IPS-20b (cell line): ENCODE measurements around the gene OTP.

ENCODE experiments used
- H3K27ac ChIP-seq: one replicate; pipeline ENCODE4 v1.5.1; 2013; ENCODE audit warnings: low read length
- H3K27me3 ChIP-seq: 2 replicates; pipeline ENCODE4 v1.6.1; 2013; ENCODE audit warnings: mild to moderate bottlenecking, low read length, inconsistent platforms; ENCODE audit not compliant: insufficient read depth
- H3K36me3 ChIP-seq: 2 replicates; pipeline ENCODE4 v1.6.1; 2013; ENCODE audit warnings: low read depth, mild to moderate bottlenecking, inconsistent platforms, low read length, moderate library complexity; ENCODE audit not compliant: insufficient read depth
- H3K4me1 ChIP-seq: 2 replicates; pipeline ENCODE4 v1.6.1; 2013; ENCODE audit warnings: mild to moderate bottlenecking, control low read depth, inconsistent platforms, low read length, moderate library complexity; ENCODE audit not compliant: insufficient read depth
- H3K4me3 ChIP-seq: 2 replicates; pipeline ENCODE4 v1.5.1; 2013; ENCODE audit warnings: mild to moderate bottlenecking, low read length, inconsistent platforms
- H3K9ac ChIP-seq: 2 replicates; pipeline ENCODE4 v1.6.1; 2013; ENCODE audit warnings: low read depth, mild to moderate bottlenecking, inconsistent platforms, low read length, moderate library complexity
- H3K9me3 ChIP-seq: 2 replicates; pipeline ENCODE4 v1.6.1; 2013; ENCODE audit warnings: mild to moderate bottlenecking, low read depth, low read length, inconsistent platforms; ENCODE audit not compliant: insufficient read depth

OTP gene

DNA sequence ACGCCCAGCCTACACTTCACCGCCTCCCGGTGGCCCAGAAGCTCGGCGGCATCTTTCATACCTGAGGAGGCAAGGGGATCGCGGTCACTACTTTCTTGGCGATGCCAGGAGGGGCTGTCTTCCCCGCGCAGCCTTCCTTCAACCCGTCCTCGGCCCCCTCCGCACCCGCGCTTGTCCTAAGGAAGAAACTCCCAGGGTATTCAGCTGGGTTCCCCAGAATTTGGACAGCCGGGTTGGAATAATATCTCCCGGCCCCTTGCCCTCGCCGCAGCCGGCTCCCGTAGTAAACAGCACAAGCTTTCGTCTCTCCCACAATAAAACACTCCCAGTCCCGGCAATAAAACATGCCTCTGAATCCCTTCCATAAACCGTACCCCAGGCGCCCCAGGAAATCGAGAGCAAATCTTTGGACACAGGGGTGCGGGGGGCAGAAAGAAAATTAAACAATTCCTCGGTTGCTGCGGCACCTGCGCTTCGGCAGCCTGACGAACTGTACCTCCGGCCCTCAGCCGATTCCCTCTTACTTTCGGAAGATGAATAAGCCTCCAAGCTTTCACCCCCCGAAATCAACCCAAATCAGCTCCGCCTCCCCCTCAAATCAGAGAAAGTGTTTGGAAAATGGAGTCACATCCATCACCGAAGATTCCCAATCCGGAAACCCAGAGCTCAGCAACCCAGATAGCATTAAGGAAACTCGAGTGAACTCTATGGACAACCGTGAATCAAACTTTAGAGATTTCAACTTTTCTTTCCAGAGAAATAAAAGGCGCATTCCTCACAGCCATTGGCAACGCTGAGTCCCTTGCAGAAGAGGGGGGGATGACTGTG, 1.1 kb downstream of the OTP start:
- peaks cover 100% of the 10 kb centered on the region for H3K27me3 ChIP-seq
- H3K9me3 ChIP-seq: no peaks in the 10 kb centered on the region; the same call in 1 of the 2 replicates
- H3K9ac ChIP-seq: no peak overlapping the region
- no peak overlapping the region for H3K27ac ChIP-seq
- no peaks in the 10 kb centered on the region for H3K36me3 ChIP-seq
- no peak overlapping the region for H3K4me3 ChIP-seq
- 0 out of 2 replicates have a peak, but pooled peaks cover 3% of the 10 kb centered on the region for H3K4me1 ChIP-seq

DNA sequence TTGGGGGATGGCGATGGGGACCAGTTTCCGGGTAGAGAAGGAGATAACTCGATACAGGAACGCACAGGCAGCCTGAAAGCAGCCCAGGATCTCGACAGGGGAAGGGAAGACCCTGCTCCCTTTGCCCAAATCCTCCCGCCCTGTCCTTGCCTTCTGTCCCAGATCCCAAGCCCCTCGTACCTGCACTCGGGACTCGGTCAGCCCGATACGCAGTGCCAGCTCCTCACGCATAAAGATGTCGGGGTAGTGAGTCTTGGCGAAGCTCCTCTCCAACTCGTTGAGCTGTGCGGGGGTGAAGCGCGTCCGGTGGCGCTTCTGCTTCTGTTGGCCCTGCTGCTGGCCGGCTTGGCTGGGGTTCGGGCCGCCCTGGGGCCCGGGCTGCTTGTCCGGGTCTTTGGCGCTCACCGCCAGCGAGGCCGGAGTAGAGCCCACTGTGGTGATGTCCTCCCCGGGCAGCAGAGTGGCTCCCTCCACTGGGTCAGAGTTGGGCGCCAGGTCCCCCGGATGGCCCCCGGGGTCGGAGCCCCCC, 1.8 kb downstream of the OTP start:
- peaks cover 100% of the 10 kb centered on the region for H3K27me3 ChIP-seq
- H3K4me3 ChIP-seq: no peak overlapping the region

DNA sequence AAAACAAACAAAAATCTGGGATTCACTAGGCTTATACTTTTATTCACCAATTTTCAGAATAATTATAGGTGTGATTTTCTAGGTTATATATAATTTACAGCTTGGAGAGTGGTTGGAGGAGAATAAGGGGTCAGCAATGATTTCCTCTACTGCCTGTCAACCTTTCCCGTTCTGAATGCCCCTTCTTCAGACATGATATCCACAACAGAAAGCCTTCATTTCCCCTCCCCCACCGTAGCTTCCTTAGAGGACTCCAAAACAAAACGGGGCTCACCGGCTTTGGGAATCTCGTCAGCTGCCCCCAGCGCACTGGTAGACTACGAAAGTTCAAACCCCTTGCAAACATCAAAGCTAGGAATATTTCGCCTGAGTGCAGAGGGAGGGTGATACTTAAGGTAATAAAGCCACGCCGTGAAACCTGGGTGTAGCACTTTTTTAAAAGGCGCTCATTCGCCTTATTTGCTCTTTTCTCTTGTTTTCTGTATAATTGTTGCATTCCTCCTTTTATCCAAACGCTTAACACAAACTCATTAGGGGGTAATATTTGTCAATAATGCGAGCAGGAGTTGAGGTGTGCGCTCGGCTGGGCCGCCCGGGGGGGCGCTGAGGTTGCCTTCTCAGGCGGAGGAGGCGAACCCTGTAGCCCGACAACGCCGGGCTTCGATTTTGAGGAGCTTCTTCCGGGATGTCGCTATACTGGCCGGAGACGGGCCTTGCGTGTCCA, 2.4 kb downstream of the OTP start:
- Histone ChIP-seq H3K36me3 (no peaks in the 10 kb centered on the region), H3K9me3 (no peaks in the 10 kb centered on the region; the same call in 1 of the 2 replicates), H3K4me3 (no peak overlapping the region), H3K27me3 (peaks cover 100% of the 10 kb centered on the region), H3K4me1 (0 out of 2 replicates have a peak, but pooled peaks cover 3% of the 10 kb centered on the region), H3K9ac (no peak overlapping the region), H3K27ac (no peak overlapping the region)

More for the DNA sequence above, 1.8 kb downstream of the OTP start:
- no peak overlapping the region for H3K27ac ChIP-seq
- H3K4me1 ChIP-seq: 0 out of 2 replicates have a peak, but pooled peaks cover 3% of the 10 kb centered on the region
- H3K36me3 ChIP-seq: no peaks in the 10 kb centered on the region
- no peaks in the 10 kb centered on the region; the same call in 1 of the 2 replicates for H3K9me3 ChIP-seq
- H3K9ac ChIP-seq: no peak overlapping the region

DNA sequence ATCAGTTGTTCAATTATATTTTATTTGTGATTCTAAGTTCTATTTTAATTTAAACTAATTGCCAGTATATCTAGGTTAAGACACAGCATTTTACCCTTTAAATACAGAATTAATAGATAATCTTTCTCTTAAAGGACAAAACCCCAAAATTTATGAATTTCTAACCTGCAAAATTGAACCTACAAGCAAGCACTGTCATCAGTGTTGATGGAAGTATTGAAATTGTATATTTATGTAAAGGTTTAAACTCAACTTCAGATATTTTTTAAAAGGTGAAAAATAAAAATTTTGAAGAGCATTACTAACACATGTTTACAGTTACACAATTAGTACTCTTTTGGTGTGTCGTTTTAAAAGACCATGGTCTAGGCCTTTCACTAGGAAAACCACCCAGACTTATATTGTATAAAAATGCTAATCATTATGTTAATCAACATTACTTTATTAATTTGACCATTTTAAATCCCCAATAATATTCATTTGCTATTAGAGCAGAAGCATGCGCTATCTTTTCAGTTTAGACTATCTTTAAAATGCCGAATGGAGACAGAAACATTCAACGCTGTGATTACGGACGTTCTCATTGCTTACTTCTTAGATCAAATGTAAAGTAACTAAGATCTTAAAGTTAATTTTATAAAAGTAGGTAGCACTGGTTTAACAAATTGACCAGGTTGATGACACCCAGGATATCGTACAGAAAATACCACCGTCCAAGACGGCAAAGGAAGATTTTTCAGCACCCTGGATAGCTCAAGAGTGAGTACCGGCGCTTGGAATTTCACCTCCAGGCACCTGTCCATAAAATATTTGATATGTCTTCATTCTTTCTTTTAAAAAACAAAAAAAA, 3.2 kb downstream of the OTP start:
- Histone ChIP-seq H3K9ac (no peak overlapping the region), H3K4me1 (0 out of 2 replicates have a peak, but pooled peaks cover 3% of the 10 kb centered on the region), H3K4me3 (no peak overlapping the region), H3K36me3 (no peaks in the 10 kb centered on the region), H3K27ac (no peak overlapping the region), H3K9me3 (no peaks in the 10 kb centered on the region; the same call in 1 of the 2 replicates), H3K27me3 (peaks cover 100% of the 10 kb centered on the region)

DNA sequence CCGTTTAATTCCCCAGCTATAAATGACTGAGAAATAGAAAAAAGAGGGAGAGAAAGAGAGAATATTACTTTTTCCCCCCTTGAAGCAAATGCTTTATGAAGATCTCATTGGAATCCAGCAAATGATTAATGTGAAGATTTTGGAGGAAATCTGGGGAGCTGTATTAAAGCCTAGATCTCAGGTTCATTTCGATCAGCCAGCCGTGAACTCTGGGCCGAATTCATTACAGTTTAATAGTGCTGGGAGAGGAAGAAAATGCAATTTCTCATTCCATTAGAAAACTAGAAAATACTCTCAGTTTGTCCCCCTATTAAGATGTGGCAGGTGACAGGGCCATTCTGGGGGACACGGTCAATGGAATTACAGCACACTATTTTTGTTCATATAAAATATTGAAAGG, 4.8 kb downstream of the OTP start:
- H3K9me3 ChIP-seq: no peaks in the 10 kb centered on the region; the same call in 1 of the 2 replicates
- H3K9ac ChIP-seq: no peak overlapping the region
- H3K4me3 ChIP-seq: no peak overlapping the region
- no peak overlapping the region for H3K27ac ChIP-seq
- peaks cover 100% of the 10 kb centered on the region for H3K27me3 ChIP-seq
- H3K36me3 ChIP-seq: no peaks in the 10 kb centered on the region
- H3K4me1 ChIP-seq: peaks cover 7% of the 10 kb centered on the region

DNA sequence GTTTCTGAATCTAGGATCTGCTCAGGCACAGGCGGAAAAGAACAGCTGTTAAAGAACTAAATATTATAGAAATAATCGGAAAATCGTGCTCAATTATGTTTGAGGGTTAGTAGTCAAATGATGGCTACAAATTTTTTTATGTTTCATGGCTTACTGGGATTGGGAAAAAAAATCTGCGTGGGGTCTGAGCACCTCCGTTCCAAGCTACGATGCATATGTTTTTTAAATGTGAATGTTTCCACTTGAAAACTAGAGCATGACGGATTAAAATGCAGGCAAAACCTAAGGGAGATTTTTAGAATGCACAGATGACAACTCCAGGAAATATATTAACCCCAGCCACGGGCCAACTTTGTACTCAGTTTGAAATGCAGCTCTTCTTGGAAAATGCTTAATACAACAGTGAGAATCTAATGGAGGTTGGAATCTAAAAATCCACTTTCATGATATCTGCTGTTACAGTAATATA, 5.3 kb downstream of the OTP start:
- Histone ChIP-seq H3K9me3 (no peaks in the 10 kb centered on the region; the same call in 1 of the 2 replicates), H3K36me3 (no peaks in the 10 kb centered on the region), H3K4me3 (no peak overlapping the region), H3K4me1 (peaks cover 7% of the 10 kb centered on the region), H3K27me3 (peaks cover 100% of the 10 kb centered on the region), H3K9ac (no peak overlapping the region), H3K27ac (no peak overlapping the region)

DNA sequence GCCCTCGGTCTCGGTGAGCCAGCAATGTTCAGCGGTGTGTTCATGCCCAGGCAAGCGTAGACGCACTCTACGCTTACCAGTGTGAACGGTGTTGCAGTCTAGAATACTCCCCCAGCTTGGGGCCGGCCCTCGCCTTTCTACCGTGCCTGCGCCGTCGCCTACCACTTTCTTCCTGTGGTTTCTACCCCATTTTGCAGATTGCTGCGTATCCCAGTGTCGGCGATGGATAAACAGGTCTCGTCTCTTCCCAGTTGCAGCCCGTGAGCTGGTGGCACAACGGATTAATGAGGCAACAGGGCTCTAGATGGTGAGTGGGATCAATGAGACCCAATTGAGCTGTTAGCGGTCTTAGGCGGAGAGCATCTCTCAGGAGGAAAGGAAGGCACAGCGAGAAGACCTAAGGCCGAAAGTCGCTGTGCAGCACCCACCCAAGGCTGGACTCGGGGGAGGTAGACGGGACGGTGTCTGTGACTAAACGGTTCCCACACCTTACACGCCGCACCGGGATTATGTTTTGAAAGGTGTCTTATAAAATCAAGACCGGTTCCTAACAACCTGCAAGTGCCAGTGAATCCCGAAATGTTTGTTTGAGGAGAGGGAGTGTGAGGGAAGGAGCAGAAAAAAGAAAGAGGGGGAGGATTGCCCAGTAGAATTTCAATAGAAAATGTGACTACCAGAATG, 5.8 kb downstream of the OTP start:
- Histone ChIP-seq H3K9ac (no peak overlapping the region), H3K4me1 (peaks cover 6% of the 10 kb centered on the region), H3K4me3 (no peak overlapping the region), H3K27me3 (peaks cover 100% of the 10 kb centered on the region), H3K36me3 (no peaks in the 10 kb centered on the region), H3K27ac (no peak overlapping the region), H3K9me3 (peaks cover under 1% of the 10 kb centered on the region; the same call in 1 of the 2 replicates)

DNA sequence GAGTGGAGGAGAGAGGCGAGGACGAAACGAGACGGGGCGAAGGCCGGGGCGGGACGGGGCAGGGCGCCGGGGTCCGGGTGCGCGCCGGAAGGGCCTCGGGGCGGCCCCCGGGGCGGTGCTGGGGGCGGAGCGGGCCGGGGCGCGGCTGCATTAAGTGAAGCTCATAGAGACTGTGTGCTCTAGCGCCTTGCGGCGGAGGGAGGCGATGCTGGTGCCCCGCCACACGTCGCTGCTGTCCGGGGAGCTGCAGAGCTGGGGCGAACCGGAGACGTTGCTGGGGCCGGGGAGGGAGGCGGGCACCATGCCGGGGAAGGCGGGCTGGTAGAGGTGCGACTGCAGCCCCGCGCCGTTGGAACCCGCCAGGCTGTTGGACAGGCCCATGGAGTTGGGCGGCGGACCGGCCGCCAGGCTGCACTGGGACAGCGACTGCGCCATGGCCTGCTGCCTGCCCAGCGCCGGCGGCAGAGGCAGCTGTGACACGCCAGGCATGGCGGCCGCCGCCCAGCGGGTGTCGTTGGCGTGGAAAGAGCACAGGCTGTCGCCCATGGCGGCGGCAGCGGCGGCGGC, 8.3 kb downstream of the OTP start:
- Histone ChIP-seq H3K4me1 (peaks cover 4% of the 10 kb centered on the region), H3K36me3 (no peaks in the 10 kb centered on the region), H3K4me3 (peak overlapping the region; percentile 52; the same call in 1 of the 2 replicates), H3K27me3 (peaks cover 100% of the 10 kb centered on the region), H3K9ac (no peak overlapping the region), H3K27ac (no peak overlapping the region), H3K9me3 (peaks cover 3% of the 10 kb centered on the region)

DNA sequence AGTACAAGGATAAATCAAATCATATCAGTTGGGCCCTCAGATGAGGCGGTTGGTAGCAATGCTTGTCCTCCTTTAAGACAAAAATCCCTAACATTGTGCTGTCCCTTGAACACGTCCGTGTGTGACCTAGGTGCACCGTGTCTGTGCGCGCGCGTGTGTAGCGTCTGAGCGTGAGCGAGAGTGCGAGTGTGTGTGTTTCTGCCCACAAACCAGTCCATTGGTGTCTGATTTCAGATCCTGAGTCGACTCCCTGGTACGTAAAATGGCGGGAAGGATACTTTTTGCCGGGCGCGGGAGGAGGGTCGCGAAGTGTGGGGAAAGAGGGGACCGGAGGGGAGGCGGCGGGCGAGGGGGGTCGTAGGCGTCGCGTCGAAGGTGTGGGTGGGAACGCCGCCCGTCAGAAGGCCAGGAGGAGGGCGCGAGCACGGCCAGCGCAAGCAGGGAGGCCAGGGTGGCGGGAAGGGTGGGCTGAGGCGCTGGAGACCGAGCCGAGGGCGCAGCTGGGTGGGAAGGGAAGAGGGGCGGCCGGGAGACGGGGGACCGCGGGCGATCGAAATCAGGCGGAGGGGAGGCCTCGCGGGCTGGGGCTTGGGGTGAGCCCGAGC, 8.9 kb downstream of the OTP start:
- Histone ChIP-seq H3K9ac (no peak overlapping the region), H3K4me1 (peaks cover 4% of the 10 kb centered on the region), H3K27ac (no peak overlapping the region), H3K9me3 (peaks cover 3% of the 10 kb centered on the region), H3K36me3 (no peaks in the 10 kb centered on the region), H3K27me3 (peaks cover 100% of the 10 kb centered on the region), H3K4me3 (peak overlapping the region; percentile 52; the same call in 1 of the 2 replicates)

DNA sequence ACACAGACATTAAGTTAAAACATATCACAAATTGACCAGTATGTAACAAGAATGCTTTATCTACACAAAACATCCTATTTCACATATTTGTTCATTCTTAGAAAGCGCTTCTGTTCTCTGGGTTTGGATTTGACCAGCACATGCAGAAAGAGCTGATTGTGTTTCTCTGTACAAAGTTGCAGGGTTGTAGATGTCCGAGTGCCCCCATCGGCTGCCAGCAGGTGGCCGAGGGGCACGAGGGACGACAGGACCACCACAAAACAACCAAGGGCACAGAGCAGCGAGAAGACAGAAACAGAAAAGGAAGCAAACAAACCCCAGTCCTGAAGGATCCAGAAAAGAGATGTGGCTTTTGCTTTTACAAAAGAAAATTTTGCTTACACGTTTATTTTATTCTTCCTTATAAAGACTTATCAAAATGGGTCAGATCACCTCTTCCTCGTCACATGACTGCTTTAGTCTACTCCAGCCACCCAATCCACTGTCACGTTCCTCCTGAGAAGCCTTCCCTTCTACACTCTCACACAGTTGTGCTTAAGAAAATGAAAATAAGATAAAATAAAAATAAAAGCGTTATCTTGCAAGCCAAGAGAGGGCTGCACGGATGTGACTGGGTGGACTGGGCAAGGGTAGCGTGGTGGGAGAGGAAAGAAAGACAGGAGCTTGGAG, 9.5 kb downstream of the OTP start:
- H3K9me3 ChIP-seq: peaks cover 3% of the 10 kb centered on the region
- H3K4me1 ChIP-seq: peaks cover 4% of the 10 kb centered on the region
- H3K4me3 ChIP-seq: peak overlapping the region; percentile 52; the same call in 1 of the 2 replicates
- no peak overlapping the region for H3K9ac ChIP-seq
- no peaks in the 10 kb centered on the region for H3K36me3 ChIP-seq
- H3K27ac ChIP-seq: no peak overlapping the region
- peaks cover 100% of the 10 kb centered on the region for H3K27me3 ChIP-seq
